GM12891 (cell line): ENCODE data around the gene ELFN2.

ENCODE experiments used
- POLR2A ChIP-seq: IDR thresholded peaks from 2 replicates; pipeline ENCODE4 v1.6.1; 2011; ENCODE audit warnings: low read depth, low read length, control low read depth
- SPI1 ChIP-seq: IDR thresholded peaks from 2 replicates; pipeline ENCODE4 v1.6.1; 2011; ENCODE audit warnings: low read depth, low read length, control low read depth

DNA sequence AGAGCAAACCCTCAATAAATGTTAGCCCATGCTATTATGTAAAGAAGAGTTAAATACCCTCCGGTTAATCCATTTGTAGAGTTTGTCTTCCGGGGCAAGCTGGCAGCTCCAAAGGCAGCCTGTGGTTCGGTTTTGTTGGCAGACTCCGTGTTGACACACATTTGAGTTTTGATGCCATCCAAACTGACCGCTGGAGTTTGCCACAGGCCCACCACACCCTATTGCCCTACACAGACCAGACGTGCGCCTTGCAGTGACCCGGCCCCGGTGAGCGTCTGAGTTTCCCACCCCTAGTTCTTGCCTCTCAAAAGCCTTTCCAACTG is 25.1 kb downstream of the ELFN2 start:
- TF ChIP-seq SPI1: no peak
- TF ChIP-seq POLR2A: no peak
